Thoracic aorta endothelial cell (primary cell): ENCODE data around the gene SLC20A1. TPM values are rescaled to one million over a fixed set of nuclear protein-coding genes. Genes with fewer than 3 reads are reported as not detected.

Experiments
- total RNA-seq: library from RNA; depleted of rRNA; stranded (reverse); fragments of >200 nt; gene quantifications from 2 replicates; pipeline ENCODE4 v1.2.3, GENCODE V29; 2012

SLC20A1 gene, protein sequence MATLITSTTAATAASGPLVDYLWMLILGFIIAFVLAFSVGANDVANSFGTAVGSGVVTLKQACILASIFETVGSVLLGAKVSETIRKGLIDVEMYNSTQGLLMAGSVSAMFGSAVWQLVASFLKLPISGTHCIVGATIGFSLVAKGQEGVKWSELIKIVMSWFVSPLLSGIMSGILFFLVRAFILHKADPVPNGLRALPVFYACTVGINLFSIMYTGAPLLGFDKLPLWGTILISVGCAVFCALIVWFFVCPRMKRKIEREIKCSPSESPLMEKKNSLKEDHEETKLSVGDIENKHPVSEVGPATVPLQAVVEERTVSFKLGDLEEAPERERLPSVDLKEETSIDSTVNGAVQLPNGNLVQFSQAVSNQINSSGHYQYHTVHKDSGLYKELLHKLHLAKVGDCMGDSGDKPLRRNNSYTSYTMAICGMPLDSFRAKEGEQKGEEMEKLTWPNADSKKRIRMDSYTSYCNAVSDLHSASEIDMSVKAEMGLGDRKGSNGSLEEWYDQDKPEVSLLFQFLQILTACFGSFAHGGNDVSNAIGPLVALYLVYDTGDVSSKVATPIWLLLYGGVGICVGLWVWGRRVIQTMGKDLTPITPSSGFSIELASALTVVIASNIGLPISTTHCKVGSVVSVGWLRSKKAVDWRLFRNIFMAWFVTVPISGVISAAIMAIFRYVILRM
- total RNA-seq = 131 and 151 TPM in 2 replicates

DNA sequence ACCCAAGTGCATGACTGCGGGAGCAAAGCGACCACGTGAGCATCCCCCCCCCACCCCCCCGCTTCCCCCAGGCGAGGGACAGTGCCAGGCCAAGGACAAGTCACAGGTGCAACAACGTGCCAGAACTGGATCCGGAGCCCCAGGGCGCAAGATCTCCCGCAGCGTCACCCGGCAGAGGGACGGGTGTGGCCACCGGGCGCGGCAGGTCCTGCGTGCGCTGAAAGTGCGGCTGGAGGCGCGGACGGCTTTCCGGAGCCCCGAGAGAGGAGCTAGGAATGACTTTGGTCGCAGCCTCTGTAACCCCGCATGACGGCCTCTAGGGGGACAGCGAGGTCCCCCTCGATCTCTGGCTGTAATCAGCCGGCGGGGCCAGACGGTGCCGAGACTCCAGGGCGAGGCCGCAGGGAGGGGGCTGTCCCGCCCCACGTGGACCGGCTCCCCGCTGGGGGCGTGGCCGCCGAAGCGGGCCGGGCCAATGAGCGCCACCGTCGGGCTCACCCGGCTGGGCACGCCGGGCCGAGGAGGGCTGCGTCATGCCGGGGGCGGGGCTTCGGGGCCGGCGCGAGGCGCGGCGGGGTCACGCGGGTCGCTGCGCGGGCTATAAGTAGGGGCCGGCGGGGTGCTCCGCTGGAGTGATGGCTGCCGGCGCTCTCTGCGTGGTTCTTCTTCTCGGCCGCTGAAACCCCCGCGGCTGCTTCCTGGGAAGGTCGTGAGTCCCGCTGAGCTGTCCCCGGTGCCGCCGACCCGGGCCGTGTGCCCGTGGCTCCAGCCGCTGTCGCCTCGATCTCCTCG is at the start of gene SLC20A1:
Gene SLC20A1, plus strand, starts transcription at position 630 of the 792 bp plus-strand sequence. CDS start 890 bp downstream, outside the sequence.

Other genes with a start within 250 kb of the SLC20A1 start
- gene RGPD8, start 212.3 kb upstream of the SLC20A1 start, total RNA-seq = 28.8 and 34.3 TPM in 2 replicates
- 94.3 and 102 TPM in 2 replicates for gene TTL, start 163.8 kb upstream of the SLC20A1 start, total RNA-seq
- gene POLR1B, start 103.5 kb upstream of the SLC20A1 start, total RNA-seq = 32.2 and 36.1 TPM in 2 replicates
- gene CHCHD5, start 61.3 kb upstream of the SLC20A1 start, total RNA-seq = 6.1 and 7.3 TPM in 2 replicates
- not detected in 2 replicates for gene NT5DC4, start 75.1 kb downstream of the SLC20A1 start, total RNA-seq
- gene CKAP2L, start 118.7 kb downstream of the SLC20A1 start, total RNA-seq = 21.8 and 25.3 TPM in 2 replicates
- gene IL1A, start 138.6 kb downstream of the SLC20A1 start, total RNA-seq = 1.2 and 1.8 TPM in 2 replicates
- gene IL1B, start 190.8 kb downstream of the SLC20A1 start, total RNA-seq = not detected in 2 replicates